Measurements from ENCODE around the gene ULK4.
"Not testable (repeated sequence)": the region's sequence is repeated elsewhere in the genome, so short reads cannot be mapped to it uniquely, and the experiment has no call there.

The ULK4 gene

GRCh38 chr3:41565003-41565402 lies 396.9 kb downstream of the ULK4 start:
- DNase-seq, result no peak

GRCh38 chr3:41556245-41556644 lies 405.7 kb downstream of the ULK4 start:
- DNase-seq, result not testable (repeated sequence)

- DNase-seq, result no peak
Measured at GRCh38 chr3:41532976-41533375, 428.9 kb downstream of the ULK4 start.

- no peak for DNase-seq
Measured at GRCh38 chr3:41526995-41527573, 434.8 kb downstream of the ULK4 start.

- DNase-seq, result no peak
Measured at GRCh38 chr3:41525303-41526064, 436.4 kb downstream of the ULK4 start.

- DNase-seq, result no peak
Measured at GRCh38 chr3:41523897-41524296, 438.0 kb downstream of the ULK4 start.

- no peak for DNase-seq
Measured at GRCh38 chr3:41522612-41523011, 439.3 kb downstream of the ULK4 start.

GRCh38 chr3:41521010-41521655 lies 440.8 kb downstream of the ULK4 start:
- no peak for DNase-seq

GRCh38 chr3:41519746-41520145 lies 442.2 kb downstream of the ULK4 start:
- no peak for DNase-seq

GRCh38 chr3:41518626-41519025 lies 443.3 kb downstream of the ULK4 start:
- no peak for DNase-seq

GRCh38 chr3:41508063-41508696 lies 453.7 kb downstream of the ULK4 start:
- DNase-seq, result no peak

- DNase-seq, result no peak
Measured at GRCh38 chr3:41507336-41508062, 454.4 kb downstream of the ULK4 start.

- no peak for DNase-seq
Measured at GRCh38 chr3:41503998-41504623, 457.8 kb downstream of the ULK4 start.

GRCh38 chr3:41502481-41502880 lies 459.4 kb downstream of the ULK4 start:
- DNase-seq, result no peak

- no peak for DNase-seq
Measured at GRCh38 chr3:41502023-41502422, 459.9 kb downstream of the ULK4 start.

- no peak for DNase-seq
Measured at GRCh38 chr3:41498847-41499246, 463.1 kb downstream of the ULK4 start.

- no peak for DNase-seq
Measured at GRCh38 chr3:41490360-41490759, 471.5 kb downstream of the ULK4 start.

GRCh38 chr3:41489231-41489630 lies 472.7 kb downstream of the ULK4 start:
- no peak for DNase-seq

- DNase-seq, result no peak
Measured at GRCh38 chr3:41488501-41488900, 473.4 kb downstream of the ULK4 start.

- no peak for DNase-seq
Measured at GRCh38 chr3:41485484-41485883, 476.4 kb downstream of the ULK4 start.

GRCh38 chr3:41482134-41482533 lies 479.8 kb downstream of the ULK4 start:
- DNase-seq, result no peak

GRCh38 chr3:41478278-41478677 lies 483.6 kb downstream of the ULK4 start:
- DNase-seq, result no peak
